CD4-positive, alpha-beta T cell treated with Interleukin-1 beta for 1 hour (primary cell): ENCODE results near the gene OR2L2.
"Not testable (repeated sequence)": the region's sequence is repeated elsewhere in the genome, so short reads cannot be mapped to it uniquely, and the experiment has no call there.

Source experiments
- DNase-seq, 2 donors: peaks; one replicate each; pipeline ENCODE4 v3.0.0-alpha.2; 2020 to 2022

Gene OR2L2, protein sequence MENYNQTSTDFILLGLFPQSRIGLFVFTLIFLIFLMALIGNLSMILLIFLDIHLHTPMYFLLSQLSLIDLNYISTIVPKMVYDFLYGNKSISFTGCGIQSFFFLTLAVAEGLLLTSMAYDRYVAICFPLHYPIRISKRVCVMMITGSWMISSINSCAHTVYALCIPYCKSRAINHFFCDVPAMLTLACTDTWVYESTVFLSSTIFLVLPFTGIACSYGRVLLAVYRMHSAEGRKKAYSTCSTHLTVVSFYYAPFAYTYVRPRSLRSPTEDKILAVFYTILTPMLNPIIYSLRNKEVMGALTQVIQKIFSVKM

DNA sequence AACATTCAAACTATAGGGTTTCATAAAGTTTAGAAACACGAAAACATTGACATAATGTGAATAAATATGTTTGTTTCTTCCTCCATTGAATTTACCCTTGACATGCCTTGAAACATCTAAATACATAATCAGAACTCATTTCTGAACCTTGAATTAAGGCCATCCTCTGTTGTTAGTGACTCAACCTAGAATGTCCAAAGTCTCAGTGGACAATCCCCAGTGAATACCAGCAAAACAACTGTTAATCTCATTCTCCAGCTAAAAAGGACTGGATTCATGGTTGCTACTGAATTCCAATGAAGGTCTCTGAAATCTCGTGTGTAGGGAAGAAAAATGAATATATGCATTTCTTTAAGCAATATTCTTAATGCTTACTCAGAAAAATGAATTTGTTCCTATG, at the start of gene OR2L2:
Gene OR2L2, plus strand, starts transcription at position 301 of the 400 bp plus-strand sequence. CDS start 8,198 bp downstream, outside the sequence.
- no peak for DNase-seq

DNA sequence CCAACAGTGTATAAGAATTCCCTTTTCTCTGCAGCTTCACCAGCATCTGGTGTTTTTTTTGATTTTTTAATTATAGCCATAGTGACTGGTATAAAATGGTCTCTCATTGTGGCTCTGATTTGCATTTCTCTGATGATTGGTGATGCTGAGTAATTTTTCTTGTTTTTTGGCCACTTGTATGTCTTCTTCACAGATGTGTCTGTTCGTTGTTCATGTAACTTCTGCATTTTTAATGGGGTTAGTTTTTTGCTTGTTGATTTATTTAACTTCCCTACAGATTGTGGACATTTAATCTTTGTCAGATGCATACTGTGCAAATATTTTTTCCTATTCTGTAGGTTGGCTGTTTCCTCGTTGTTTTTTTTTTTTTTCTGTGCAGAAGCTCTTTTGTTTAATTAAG, 36.9 kb upstream of the OR2L2 start:
- DNase-seq = no peak

DNA sequence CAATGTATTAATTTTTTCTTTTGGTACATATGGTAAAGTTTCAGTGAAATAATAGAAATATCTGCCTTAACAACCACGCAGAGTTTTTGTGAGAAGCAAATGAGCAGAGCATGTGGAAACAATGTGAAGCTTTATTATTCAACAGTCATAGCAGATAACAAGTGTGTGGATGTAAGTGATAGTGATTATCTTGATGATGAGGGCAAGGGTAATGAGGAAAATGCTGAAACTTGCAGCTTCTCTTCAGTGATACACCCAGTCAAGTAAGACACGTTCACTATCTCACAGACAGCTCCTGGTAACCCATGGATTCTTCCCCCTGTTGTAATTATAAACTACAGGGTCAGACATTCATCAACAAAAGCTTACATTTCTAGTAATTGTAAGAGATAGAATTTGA, 31.1 kb upstream of the OR2L2 start:
- DNase-seq = no peak

DNA sequence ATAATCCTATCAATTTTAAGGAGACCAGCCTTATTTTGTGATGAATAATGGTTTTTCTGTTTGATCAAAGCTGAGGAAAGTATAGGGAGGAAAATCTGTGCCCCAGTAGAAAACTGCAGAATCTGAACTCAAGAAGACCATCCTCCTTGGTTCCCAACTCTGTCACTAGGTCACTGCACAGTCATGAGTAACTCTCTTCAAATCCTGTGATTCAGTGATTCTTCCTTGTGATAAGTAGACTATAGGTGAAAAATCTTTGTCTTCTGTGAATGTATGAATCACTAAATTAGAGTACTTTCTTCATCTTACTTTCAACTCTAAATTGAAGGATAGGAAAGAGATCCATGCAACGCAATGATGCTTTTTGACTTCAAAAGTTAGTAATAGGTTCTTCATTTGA, 29.7 kb upstream of the OR2L2 start:
- DNase-seq = no peak

DNA sequence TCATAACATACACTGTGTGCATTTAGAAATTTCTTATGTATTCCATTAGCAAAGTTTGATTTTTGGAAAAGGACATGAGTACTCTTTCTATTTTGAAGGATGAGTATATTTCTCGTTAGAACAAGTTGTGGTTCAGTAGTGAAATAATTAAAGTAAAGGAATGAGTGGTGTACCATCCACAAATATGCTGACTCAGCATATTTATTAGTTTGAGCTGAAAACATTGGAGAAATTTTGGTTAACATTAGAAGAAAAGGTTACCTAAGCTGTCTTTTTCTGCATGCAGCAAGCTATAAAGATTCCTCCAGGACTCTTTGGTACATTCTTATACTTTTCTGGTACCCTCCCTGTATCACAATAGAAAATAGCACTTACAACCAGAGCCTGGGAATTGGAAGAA, 22.1 kb upstream of the OR2L2 start:
- no peak for DNase-seq

DNA sequence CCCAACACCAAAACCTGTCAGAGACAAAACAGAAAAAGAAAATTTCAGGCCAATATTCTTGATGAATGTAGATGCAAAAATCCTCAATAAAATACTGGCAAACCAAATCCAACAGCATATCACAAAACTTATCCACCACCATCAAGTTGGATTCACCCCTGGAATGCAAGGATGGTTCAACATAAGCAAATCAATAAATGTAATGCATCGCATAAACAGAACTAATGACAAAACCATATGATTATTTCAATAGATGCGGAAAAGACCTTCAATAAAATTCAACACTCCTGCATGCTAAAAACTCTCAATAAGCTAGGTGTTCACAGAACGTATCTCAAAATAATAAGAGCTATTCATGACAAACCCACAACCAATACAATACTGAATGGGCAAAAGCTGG, 20.2 kb upstream of the OR2L2 start:
- no peak for DNase-seq

DNA sequence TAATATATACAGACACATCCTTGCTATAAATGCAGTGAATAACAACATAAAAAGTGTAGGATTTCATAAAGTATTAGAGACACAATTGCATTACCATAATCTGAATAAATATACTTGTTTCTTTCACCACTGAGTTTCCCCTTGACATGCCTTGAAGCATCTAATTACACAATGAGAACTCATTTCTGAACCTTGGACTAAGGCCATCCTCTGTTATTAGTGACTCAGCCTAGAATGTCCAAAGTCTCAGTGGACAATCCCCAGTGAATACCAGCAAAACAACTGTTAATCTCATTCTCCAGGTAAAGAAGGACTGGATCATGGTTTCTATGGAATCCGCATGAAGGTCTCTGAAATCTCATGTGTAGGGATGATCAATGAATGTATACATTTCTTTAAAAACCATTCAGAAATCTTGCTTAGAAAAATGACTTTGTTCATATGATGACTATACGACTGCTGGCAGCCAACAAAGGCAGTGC, 16.6 kb upstream of the OR2L2 start, which contains the start of gene OR2L5:
Gene OR2L5, plus strand, starts transcription at position 432 of the 482 bp plus-strand sequence. CDS start 8,288 bp downstream, outside the sequence.
- no peak for DNase-seq

DNA sequence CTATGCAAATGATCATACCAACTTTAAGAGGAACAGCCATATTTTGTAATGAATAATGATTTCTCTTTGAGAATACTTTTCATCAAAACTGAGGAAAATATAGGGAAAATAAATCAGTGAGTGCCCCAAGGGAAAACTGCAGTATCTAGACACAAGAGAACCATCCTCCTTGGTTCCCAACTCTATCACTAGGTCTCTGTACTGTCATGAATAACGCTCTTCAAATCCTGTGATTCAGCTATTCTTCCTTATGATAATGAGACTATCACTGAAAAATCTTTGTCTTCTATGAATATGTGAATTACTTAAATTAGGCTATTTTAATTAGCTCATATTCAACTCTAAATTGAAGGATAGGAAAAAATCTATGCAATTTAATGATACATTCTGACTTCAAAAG, 14.1 kb upstream of the OR2L2 start:
- no peak for DNase-seq

DNA sequence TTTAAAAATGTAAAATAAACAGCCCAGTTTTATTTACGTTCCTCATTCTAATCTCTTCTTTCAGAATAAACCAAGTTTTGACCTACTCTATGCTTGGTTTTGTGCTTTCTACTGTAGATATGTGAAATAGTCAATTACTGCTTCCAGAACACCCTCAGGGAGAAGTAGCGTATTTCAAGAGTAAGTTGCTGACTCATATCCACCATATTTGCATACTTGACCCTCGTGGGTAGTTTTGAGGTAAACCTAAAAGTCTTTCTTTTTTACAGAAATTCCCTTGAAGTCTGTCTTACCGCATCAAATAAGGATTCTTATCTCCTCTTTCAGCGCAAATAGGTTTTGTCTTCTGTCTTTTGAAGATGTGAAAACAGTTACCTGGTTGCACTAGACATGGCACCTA, 15.3 kb downstream of the OR2L2 start:
- DNase-seq = no peak

DNA sequence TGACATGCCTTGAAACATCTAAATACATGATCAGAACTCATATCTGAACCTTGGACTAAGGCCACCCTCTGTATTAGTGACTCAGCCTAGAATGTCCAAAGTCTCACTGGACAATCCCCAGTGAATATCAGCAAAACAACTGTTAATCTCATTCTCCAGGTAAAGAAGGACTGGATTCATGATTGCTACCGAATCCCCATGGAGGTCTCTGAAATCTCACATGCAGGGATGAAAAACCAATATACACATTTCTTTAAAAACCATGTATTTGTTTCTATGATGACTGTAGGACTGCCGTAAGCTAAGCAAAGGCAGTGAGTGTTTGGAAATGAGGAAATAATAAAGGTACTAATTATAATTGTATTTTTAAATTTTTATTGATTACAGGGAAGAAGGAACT, 16.7 kb downstream of the OR2L2 start, which contains the start of gene OR2L3:
Gene OR2L3, plus strand, starts transcription at position 301 of the 400 bp plus-strand sequence. CDS start 13,846 bp downstream, outside the sequence.
- DNase-seq = no peak

DNA sequence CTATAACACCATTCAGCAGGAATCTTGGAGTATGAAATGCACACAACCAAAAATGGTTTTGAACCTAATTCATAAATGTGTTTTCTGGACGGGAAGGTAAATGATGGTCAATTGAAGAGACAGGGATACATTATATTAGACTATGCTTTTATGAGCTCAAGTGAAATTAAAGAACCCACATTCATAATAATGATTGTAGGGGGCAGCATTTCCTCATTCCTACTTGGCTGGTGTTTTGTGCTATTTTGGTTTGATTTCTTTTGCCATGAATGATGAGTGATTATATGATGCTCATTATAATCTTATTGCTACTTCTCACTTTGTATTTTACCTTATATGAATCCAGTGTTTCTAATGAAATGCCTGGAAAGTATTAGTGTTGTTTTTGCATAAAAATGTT, 17.1 kb downstream of the OR2L2 start:
- DNase-seq = no peak

DNA sequence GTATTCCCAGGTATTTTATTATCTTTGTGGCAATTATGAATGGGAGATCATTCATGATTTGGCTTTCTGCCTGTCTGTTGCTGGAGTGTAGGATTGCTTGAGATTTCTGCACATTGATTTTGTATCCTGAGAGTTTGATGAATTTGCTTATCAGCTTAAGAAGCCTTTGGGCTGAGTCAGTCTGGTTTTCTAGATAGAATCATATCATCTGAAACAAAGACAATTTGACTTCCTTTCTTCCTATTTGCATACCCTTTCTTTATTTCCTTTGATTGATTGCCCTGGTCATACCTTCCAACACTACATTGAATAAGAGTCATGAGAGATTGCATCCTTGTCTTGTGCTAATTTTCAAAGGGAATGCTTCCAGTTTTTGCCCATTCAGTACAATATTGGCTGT, 24.8 kb downstream of the OR2L2 start:
- no peak for DNase-seq

DNA sequence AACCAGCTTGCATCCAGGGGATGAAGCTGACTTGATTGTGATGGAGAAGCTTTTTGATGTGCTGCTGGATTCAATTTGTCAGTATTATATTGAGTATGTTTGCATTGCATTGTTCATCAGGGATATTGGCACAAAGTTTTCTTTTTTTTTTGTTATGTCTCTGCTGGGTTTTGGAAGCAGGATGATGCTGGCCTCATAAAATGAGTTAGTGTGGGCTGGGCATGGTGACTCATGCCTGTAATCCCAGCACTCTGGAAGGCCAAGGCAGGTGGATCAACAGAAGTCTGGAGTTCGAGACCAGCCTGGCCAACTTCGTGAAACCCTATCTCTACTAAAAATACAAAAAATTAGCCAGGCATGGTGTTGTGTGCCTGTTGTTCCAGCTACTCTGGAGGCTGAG, 25.4 kb downstream of the OR2L2 start:
- DNase-seq = no peak

DNA sequence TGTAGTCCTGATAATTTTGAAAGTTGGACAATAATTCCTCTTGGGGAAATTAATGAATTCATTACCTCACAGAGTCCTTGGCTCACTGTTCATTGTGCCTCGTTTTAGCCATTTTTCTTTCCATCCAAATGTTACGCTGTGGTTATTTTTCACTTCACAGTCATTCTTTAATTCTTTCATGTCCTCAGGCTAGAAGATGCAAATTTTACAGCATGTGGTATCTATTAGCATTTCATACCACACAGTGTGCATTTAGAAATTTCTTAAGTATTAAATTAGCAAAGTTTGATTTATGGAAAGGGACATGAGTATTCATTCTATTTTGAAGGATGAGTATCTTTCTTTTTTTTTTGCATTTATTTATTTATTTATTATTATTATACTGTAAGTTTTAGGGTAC, 35.2 kb downstream of the OR2L2 start:
- no peak for DNase-seq

DNA sequence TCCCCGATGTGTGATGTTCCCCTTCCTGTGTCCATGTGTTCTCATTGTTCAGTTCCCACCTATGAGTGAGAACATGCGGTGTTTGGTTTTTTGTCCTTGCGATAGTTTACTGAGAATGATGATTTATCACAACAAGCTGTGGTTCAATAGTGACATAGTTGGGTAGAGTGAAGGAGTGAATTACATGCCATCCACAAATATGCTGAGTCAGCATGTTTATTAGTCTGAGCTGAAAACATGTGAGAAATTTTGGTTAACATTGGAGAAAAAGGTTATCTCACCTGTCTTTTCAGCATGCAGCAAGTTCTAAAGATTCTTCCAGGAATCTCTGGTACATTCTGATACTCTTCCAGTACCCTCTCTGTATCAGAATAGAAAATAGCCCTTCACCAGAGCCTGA, 35.7 kb downstream of the OR2L2 start:
- no peak for DNase-seq

DNA sequence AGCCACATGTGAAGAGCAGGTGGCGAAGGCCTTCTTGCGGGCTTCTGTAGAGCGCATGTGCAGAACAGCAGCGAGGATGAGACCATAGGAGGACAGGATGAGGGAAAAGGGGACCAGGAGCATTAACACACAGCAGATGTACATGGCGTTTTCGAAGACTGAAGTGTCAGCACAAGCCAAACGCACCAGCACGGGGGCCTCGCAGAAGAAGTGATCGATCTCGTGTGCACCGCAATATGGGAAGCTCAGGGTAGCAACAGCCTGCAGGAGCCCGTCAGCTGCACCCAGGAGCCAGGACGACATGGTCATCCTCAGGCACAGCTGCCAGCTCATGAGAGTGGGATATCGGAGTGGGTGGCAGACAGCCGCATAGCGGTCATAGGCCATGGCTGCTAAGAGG, 54.0 kb downstream of the OR2L2 start:
- DNase-seq = not testable (repeated sequence)
